ENCODE results near the gene DCAKD. TPM values are rescaled to one million over a fixed set of nuclear protein-coding genes. Genes with fewer than 3 reads are reported as not detected.

Gene DCAKD
- total RNA-seq, 1 donor from 2014 or later, result 68.1 TPM

DNA sequence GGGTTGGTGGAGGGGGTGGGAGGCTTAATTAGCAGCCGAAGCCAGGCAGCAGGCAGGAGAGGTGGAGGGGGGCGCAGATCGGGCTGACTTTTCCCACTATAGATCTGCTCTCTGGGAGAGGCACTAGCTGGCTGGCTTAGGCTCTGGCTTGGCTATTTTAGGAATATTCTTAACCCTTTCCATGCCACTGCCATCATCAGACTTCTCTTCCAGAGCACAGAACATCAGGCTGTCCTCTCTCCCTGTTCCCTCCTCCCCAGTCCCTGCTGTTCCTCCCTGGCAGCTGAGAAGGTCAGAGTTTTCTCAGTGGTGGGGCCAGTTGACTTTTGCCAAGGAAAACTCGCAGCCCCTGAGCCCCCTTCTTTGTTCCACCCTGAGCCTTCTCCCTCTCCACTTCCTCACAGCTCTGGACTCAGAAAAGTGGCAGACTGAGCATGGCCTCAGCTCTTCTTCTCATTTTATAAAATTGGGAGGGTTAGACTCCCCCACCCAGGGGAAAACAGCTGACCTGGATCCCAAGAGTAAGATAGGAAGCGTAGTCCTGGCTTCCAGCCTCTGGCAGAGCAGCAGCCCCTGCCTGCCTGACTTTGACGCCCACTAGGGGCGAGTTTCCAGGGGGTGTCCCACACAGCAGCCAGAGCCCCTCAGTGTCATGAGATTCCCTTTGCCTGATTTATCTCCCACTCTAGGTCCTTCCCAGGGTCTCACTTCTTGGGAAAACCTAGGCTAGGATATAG is 73.5 kb downstream of the DCAKD start:
- no peak for DNase-seq (ENCODE audit: low spot score, unreplicated experiment)
- TF ChIP-seq, protein P1, sequence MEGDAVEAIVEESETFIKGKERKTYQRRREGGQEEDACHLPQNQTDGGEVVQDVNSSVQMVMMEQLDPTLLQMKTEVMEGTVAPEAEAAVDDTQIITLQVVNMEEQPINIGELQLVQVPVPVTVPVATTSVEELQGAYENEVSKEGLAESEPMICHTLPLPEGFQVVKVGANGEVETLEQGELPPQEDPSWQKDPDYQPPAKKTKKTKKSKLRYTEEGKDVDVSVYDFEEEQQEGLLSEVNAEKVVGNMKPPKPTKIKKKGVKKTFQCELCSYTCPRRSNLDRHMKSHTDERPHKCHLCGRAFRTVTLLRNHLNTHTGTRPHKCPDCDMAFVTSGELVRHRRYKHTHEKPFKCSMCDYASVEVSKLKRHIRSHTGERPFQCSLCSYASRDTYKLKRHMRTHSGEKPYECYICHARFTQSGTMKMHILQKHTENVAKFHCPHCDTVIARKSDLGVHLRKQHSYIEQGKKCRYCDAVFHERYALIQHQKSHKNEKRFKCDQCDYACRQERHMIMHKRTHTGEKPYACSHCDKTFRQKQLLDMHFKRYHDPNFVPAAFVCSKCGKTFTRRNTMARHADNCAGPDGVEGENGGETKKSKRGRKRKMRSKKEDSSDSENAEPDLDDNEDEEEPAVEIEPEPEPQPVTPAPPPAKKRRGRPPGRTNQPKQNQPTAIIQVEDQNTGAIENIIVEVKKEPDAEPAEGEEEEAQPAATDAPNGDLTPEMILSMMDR (IDR thresholded peaks at IDR 0.05; ENCODE audit: unreplicated experiment), result no peak
- Mint-ChIP-seq H3K27ac (no peak overlapping the region), H3K4me1 (ENCODE audit: low read depth) (peaks cover 35% of the 10 kb centered on the region), H3K4me3 (ENCODE audit: low read depth) (peak overlapping the region; percentile 34), H3K36me3 (ENCODE audit: insufficient read depth) (no peaks in the 10 kb centered on the region), H3K27me3 (peaks cover 28% of the 10 kb centered on the region), H3K9me3 (ENCODE audit: low read depth) (no peaks in the 10 kb centered on the region)

DNA sequence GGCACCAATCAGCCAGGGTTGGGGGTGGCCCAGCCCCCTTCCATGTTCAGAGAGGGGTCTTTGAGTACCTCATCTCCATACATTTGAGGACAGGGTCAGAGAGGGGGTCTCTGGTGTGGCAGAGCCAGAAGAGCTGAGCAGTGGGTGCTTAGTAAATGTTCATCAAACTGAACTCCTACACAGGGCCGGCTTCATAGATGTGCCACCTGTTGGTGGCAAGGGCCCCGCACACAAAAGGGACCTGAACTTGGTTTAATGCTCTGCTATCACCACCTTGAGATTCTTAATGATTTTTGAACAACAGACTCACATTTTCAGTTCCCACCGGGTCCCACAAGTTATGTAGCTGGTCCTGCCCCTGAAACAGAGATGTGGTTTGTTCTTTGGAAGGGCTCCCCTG is 74.4 kb downstream of the DCAKD start:
- peak overlapping the region; percentile 73 for H3K27ac Mint-ChIP-seq
- no peaks in the 10 kb centered on the region for H3K36me3 Mint-ChIP-seq (ENCODE audit: insufficient read depth)
- TF ChIP-seq, protein P1 (IDR thresholded peaks at IDR 0.05; ENCODE audit: unreplicated experiment), result no peak
- H3K4me3 Mint-ChIP-seq (ENCODE audit: low read depth), result peak overlapping the region; percentile 48
- no peaks in the 10 kb centered on the region for H3K9me3 Mint-ChIP-seq (ENCODE audit: low read depth)
- H3K27me3 Mint-ChIP-seq, result peaks cover 37% of the 10 kb centered on the region
- peaks cover 35% of the 10 kb centered on the region for H3K4me1 Mint-ChIP-seq (ENCODE audit: low read depth)
- no peak for DNase-seq (ENCODE audit: low spot score, unreplicated experiment)

DNA sequence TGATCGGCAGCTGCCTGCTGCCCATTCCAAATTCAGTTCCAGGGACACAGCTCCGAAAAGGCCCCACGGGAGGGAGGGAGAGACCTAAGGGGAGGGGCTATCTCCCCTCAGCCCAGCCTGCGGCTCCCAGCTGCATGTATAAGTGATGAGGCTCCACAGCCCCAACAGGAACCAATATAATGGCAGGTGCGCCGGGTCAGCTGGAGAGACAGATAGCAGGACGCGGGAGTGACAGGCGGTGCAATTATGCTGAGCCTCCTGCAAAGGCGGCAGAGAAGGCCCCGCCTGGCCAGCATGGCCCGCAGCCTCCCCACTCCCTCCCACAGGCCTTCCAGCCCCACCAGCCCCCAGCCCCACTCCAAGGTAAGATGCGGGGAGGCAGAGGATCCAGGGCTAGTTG is 75.2 kb downstream of the DCAKD start:
- H3K27me3 Mint-ChIP-seq, result peaks cover 46% of the 10 kb centered on the region
- peaks cover 28% of the 10 kb centered on the region for H3K4me1 Mint-ChIP-seq (ENCODE audit: low read depth)
- TF ChIP-seq, protein P1 (IDR thresholded peaks at IDR 0.05; ENCODE audit: unreplicated experiment), result no peak
- no peak overlapping the region for H3K27ac Mint-ChIP-seq
- no peaks in the 10 kb centered on the region for H3K36me3 Mint-ChIP-seq (ENCODE audit: insufficient read depth)
- no peaks in the 10 kb centered on the region for H3K9me3 Mint-ChIP-seq (ENCODE audit: low read depth)
- no peak for DNase-seq (ENCODE audit: low spot score, unreplicated experiment)
- H3K4me3 Mint-ChIP-seq (ENCODE audit: low read depth), result no peak overlapping the region

Other genes starting within 250 kb of the DCAKD start
- 75.2 and 76.5 TPM in 2 replicates for gene GJC1, start 221.3 kb downstream of the DCAKD start, total RNA-seq
- gene HIGD1B, start 203.7 kb downstream of the DCAKD start, total RNA-seq, result not detected in 2 replicates
- gene EFTUD2, start 152.2 kb downstream of the DCAKD start, total RNA-seq, result 127 and 133 TPM in 2 replicates
- gene GFAP, start 136.1 kb downstream of the DCAKD start, total RNA-seq, result not detected in 2 replicates
- gene KIF18B, start 103.9 kb downstream of the DCAKD start, total RNA-seq, result 27.7 and 32.2 TPM in 2 replicates
- gene C1QL1, start 83.3 kb downstream of the DCAKD start, total RNA-seq, result 36.2 and 37.0 TPM in 2 replicates
- gene NMT1, start 9.7 kb upstream of the DCAKD start, total RNA-seq, result 97.4 and 98.7 TPM in 2 replicates
- 23.4 and 26.7 TPM in 2 replicates for gene PLCD3, start 80.9 kb upstream of the DCAKD start, total RNA-seq
- 14.1 and 15.7 TPM in 2 replicates for gene ACBD4, start 84.1 kb upstream of the DCAKD start, total RNA-seq
- 32.9 and 33.3 TPM in 2 replicates for gene HEXIM1, start 96.8 kb upstream of the DCAKD start, total RNA-seq
- 9.3 and 11.9 TPM in 2 replicates for gene HEXIM2, start 110.2 kb upstream of the DCAKD start, total RNA-seq
- 3.2 and 3.3 TPM in 2 replicates for gene FMNL1, start 170.3 kb upstream of the DCAKD start, total RNA-seq
- gene SPATA32, start 210.5 kb upstream of the DCAKD start, total RNA-seq, result 0.24 TPM in 1 of 2 replicates, not detected in the other

Measured in progenitor cell of endocrine pancreas (in vitro differentiated cells).